ENCODE results near the gene ESYT1. TPM values are rescaled to one million over a fixed set of nuclear protein-coding genes. Genes with fewer than 3 reads are reported as not detected.
A peak's percentile ranks its signal among the peaks of the same experiment; 100 is the strongest.
"Not testable (repeated sequence)": the region's sequence is repeated elsewhere in the genome, so short reads cannot be mapped to it uniquely, and the experiment has no call there.

ESYT1 gene
- total and polyA plus RNA-seq, 4 donors, result 42.6 to 76.6 (median 61.1) TPM

DNA sequence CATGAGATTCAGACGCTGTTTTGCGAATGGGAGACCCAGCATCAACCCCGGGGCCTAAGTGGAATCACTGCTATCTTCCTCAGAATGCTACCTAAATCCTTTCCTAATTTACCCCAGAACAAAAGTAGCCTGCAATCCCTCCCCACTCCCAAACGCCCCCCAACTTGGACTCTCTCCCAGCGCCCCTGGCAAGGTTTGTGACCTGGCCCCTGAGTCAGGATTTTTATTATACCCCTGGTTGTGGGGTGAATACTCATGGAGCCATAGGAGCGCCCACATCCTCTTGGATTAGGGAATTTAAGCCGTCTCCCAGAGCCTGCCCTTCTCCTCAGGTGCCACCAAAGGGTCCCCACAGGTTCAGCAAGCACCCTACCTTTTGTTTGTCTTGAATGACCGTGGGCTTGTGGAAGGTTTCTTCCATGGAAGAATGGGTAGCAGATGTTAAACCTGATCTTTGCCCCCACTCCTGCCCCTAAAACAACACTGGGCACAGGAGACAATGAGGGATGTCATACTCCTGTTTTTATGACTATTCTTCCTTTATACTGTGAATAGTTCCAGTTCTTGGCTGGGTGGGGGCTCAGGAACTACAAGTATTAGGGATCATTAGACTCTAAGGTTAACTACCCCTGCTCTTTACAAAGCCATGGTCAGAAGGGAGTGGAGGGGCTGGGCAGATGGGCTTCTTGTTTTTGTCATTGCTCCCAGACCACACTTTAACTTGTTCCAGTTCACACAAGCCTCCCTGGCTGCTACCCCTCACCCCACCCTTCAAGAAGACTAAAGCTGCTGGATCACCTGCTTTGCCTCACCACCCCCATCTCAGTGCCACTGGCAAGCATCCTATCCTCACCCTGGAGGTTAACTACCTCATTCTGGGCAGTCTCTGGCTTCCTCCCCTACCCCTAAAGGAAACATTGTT, 24.9 kb downstream of the ESYT1 start:
- Histone ChIP-seq H3K36me3 (ENCODE audit: control insufficient read depth, insufficient read depth, low read length) (peaks cover 22% of the 10 kb centered on the region), H3K27ac (ENCODE audit: low read depth, low read length) (peak overlapping the region; percentile 93), H3K4me1 (ENCODE audit: control insufficient read depth, insufficient read depth, low read length) (peaks cover 45% of the 10 kb centered on the region), H3K9me3 (ENCODE audit: control insufficient read depth, insufficient read depth, low read length) (no peaks in the 10 kb centered on the region), H3K27me3 (ENCODE audit: control insufficient read depth, insufficient read depth, low read length) (no peaks in the 10 kb centered on the region), H3K4me3 (ENCODE audit: low read depth, low read length) (peak overlapping the region; percentile 80)
- no peak for DNase-seq (ENCODE audit: low read depth in 4 of 6, low spot score in 6 of 6)
- WGBS (ENCODE audit: insufficient coverage), result 0% methylated on average over 2 of the region's 8 CpGs

GRCh38 chr12:56153678-56154065, 25.6 kb downstream of the ESYT1 start:
- Histone ChIP-seq H3K36me3 (ENCODE audit: control insufficient read depth, insufficient read depth, low read length) (peaks cover 22% of the 10 kb centered on the region), H3K27ac (ENCODE audit: low read depth, low read length) (no peak overlapping the region), H3K27me3 (ENCODE audit: control insufficient read depth, insufficient read depth, low read length) (no peaks in the 10 kb centered on the region), H3K9me3 (ENCODE audit: control insufficient read depth, insufficient read depth, low read length) (no peaks in the 10 kb centered on the region), H3K4me1 (ENCODE audit: control insufficient read depth, insufficient read depth, low read length) (peaks cover 45% of the 10 kb centered on the region), H3K4me3 (ENCODE audit: low read depth, low read length) (no peak overlapping the region)
- WGBS (ENCODE audit: insufficient coverage), result 84% methylated on average over 4 of the region's 5 CpGs
- DNase-seq (ENCODE audit: low read depth in 4 of 6, low spot score in 6 of 6), result no peak

GRCh38 chr12:56154246-56154771, 26.2 kb downstream of the ESYT1 start:
- no peak for DNase-seq (ENCODE audit: low read depth in 4 of 6, low spot score in 6 of 6)
- Histone ChIP-seq H3K36me3 (ENCODE audit: control insufficient read depth, insufficient read depth, low read length) (peaks cover 20% of the 10 kb centered on the region), H3K4me3 (ENCODE audit: low read depth, low read length) (no peak overlapping the region), H3K27me3 (ENCODE audit: control insufficient read depth, insufficient read depth, low read length) (no peaks in the 10 kb centered on the region), H3K4me1 (ENCODE audit: control insufficient read depth, insufficient read depth, low read length) (peaks cover 49% of the 10 kb centered on the region), H3K9me3 (ENCODE audit: control insufficient read depth, insufficient read depth, low read length) (no peaks in the 10 kb centered on the region), H3K27ac (ENCODE audit: low read depth, low read length) (no peak overlapping the region)
- WGBS (ENCODE audit: insufficient coverage), result no CpG with 5 or more reads among the region's 1 CpG

GRCh38 chr12:56154818-56155217, 26.8 kb downstream of the ESYT1 start:
- no peaks in the 10 kb centered on the region for H3K27me3 ChIP-seq (ENCODE audit: control insufficient read depth, insufficient read depth, low read length)
- peaks cover 25% of the 10 kb centered on the region for H3K36me3 ChIP-seq (ENCODE audit: control insufficient read depth, insufficient read depth, low read length)
- H3K27ac ChIP-seq (ENCODE audit: low read depth, low read length), result no peak overlapping the region
- DNase-seq (ENCODE audit: low read depth in 4 of 6, low spot score in 6 of 6), result no peak
- no peaks in the 10 kb centered on the region for H3K9me3 ChIP-seq (ENCODE audit: control insufficient read depth, insufficient read depth, low read length)
- no peak overlapping the region for H3K4me3 ChIP-seq (ENCODE audit: low read depth, low read length)
- H3K4me1 ChIP-seq (ENCODE audit: control insufficient read depth, insufficient read depth, low read length), result peaks cover 54% of the 10 kb centered on the region
- WGBS (ENCODE audit: insufficient coverage), result 93% methylated on average over 5 of the region's 5 CpGs

- Histone ChIP-seq H3K4me3 (ENCODE audit: low read depth, low read length) (no peak overlapping the region), H3K9me3 (ENCODE audit: control insufficient read depth, insufficient read depth, low read length) (no peaks in the 10 kb centered on the region), H3K4me1 (ENCODE audit: control insufficient read depth, insufficient read depth, low read length) (peaks cover 59% of the 10 kb centered on the region), H3K27ac (ENCODE audit: low read depth, low read length) (no peak overlapping the region), H3K27me3 (ENCODE audit: control insufficient read depth, insufficient read depth, low read length) (no peaks in the 10 kb centered on the region), H3K36me3 (ENCODE audit: control insufficient read depth, insufficient read depth, low read length) (peaks cover 29% of the 10 kb centered on the region)
- 89% methylated on average over 8 of the region's 11 CpGs for WGBS (ENCODE audit: insufficient coverage)
- no peak for DNase-seq (ENCODE audit: low read depth in 4 of 6, low spot score in 6 of 6)
These were observed 27.3 kb downstream of the ESYT1 start for GRCh38 chr12:56155256-56155845.

DNA sequence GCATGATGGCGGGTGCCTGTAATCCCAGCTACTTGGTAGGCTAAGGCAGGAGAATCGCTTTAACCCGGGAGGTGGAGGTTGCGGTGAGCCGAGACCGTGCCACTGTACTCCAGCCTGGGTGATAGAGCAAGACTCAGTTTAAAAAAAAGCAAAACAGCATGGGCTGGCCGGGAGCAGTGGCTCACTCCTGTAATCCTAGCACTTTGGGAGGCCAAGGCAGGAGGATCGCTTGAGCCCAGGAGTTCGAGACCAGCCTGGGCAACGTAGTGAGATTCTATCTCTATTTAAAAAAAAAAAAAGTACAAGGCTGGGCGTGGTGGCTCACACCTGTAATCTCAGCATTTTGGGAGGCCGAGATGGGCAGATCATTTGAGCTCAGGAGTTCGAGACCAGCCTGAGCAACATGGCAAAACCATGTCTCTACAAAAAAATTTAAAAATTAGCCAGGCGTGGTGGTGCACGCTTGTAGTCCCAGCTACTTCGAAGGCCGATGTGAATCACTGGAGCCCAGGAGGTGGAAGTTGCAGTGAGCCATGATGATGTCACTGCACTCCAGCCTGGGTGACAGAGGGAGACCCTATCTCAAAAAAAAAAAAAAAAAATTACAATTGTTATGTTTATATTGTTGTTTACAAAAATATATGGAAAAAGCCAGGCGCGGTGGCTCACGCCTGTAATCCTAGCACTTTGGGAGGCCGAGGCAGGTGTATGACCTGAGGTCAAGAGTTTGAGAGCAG, 28.6 kb downstream of the ESYT1 start:
- Histone ChIP-seq H3K27ac (ENCODE audit: low read depth, low read length) (peak overlapping the region; percentile 99), H3K36me3 (ENCODE audit: control insufficient read depth, insufficient read depth, low read length) (peaks cover 41% of the 10 kb centered on the region), H3K4me1 (ENCODE audit: control insufficient read depth, insufficient read depth, low read length) (peaks cover 65% of the 10 kb centered on the region), H3K4me3 (ENCODE audit: low read depth, low read length) (peak overlapping the region; percentile 100)
- DNase-seq (ENCODE audit: low read depth in 4 of 6, low spot score in 6 of 6); H3K9me3 ChIP-seq (ENCODE audit: control insufficient read depth, insufficient read depth, low read length); H3K27me3 ChIP-seq (ENCODE audit: control insufficient read depth, insufficient read depth, low read length): not testable (repeated sequence)
- 92% methylated on average over 10 of the region's 21 CpGs for WGBS (ENCODE audit: insufficient coverage)

DNA sequence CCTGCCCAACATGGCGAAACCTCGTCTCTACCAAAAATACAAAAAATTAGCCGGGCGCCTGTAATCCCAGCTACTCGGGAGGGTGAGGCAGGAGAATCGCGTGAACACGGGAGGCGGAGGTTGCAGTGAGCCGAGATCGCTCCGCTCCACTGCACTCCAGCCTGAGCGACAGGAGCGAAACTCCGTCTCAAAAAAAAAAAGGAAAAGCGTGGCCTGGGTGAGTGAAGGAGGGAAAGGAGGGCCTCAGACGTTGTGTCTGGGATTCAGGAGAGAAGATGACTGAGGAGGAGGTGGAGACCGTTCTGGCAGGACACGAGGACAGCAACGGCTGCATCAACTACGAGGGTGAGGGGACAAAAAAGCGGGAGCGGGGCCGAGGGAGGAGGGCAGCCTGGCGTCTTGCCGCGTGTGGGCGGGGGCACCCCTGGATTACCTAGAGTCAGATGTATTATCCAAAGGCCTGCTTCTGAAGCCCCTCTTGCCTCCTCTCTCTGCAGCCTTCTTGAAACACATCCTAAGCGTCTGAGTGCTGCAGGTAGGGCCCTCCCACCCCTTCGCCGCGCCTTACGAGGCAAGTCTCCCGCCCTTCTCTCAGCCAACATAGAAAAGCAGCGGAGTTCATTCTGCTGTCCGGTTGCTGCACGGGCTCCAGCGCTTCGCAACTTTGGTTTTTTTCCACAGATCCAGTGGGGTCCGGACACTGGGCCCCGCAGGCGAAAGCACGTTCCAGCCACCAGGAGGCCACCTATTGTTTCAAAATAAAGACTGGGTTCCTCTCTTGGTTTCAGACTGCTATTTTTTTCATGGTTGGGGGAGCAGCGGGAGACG, 29.3 kb downstream of the ESYT1 start:
- Histone ChIP-seq H3K9me3 (ENCODE audit: control insufficient read depth, insufficient read depth, low read length) (no peaks in the 10 kb centered on the region), H3K27ac (ENCODE audit: low read depth, low read length) (peak overlapping the region; percentile 99), H3K27me3 (ENCODE audit: control insufficient read depth, insufficient read depth, low read length) (no peaks in the 10 kb centered on the region), H3K4me1 (ENCODE audit: control insufficient read depth, insufficient read depth, low read length) (peaks cover 61% of the 10 kb centered on the region), H3K36me3 (ENCODE audit: control insufficient read depth, insufficient read depth, low read length) (peaks cover 49% of the 10 kb centered on the region), H3K4me3 (ENCODE audit: low read depth, low read length) (peak overlapping the region; percentile 100)
- 1% methylated on average over 39 of the region's 45 CpGs for WGBS (ENCODE audit: insufficient coverage)
- peak; percentile 39 to 90 (median 67) for DNase-seq (ENCODE audit: low read depth in 4 of 6, low spot score in 6 of 6)

GRCh38 chr12:56158029-56158925, 30.2 kb downstream of the ESYT1 start, which contains the start of gene MYL6:
TSS of gene MYL6 (plus strand) at chr12:56158359. CDS start at chr12:56158402, 43 bp downstream.
- under 1% methylated on average over 17 of the region's 30 CpGs for WGBS (ENCODE audit: insufficient coverage)
- peaks cover 57% of the 10 kb centered on the region for H3K36me3 ChIP-seq (ENCODE audit: control insufficient read depth, insufficient read depth, low read length)

More at GRCh38 chr12:56158029-56158925, 30.2 kb downstream of the ESYT1 start, which contains the start of gene MYL6:
- peak; percentile 91 to 99 (median 97) for DNase-seq (ENCODE audit: low read depth in 4 of 6, low spot score in 6 of 6)
- peaks cover 54% of the 10 kb centered on the region for H3K4me1 ChIP-seq (ENCODE audit: control insufficient read depth, insufficient read depth, low read length)
- no peaks in the 10 kb centered on the region for H3K9me3 ChIP-seq (ENCODE audit: control insufficient read depth, insufficient read depth, low read length)
- peak within 1 kb of the TSS; percentile 100 for H3K4me3 ChIP-seq (ENCODE audit: low read depth, low read length)
- peak within 1 kb of the TSS; percentile 99 for H3K27ac ChIP-seq (ENCODE audit: low read depth, low read length)
- no peaks in the 10 kb centered on the region for H3K27me3 ChIP-seq (ENCODE audit: control insufficient read depth, insufficient read depth, low read length)

Data from spinal cord (tissue), 10 donors.